Ureter (tissue), 1 donor: ENCODE results near the gene MIAT. TPM values are rescaled to one million over a fixed set of nuclear protein-coding genes. Genes with fewer than 3 reads are reported as not detected.
"Not testable (repeated sequence)": the region's sequence is repeated elsewhere in the genome, so short reads cannot be mapped to it uniquely, and the experiment has no call there.

ENCODE experiments used
- DNase-seq: peaks from one replicate; pipeline ENCODE4 v3.0.0-alpha.2; 2020; ENCODE audit warnings: low spot score
- total RNA-seq: library from RNA; stranded (reverse); gene quantifications from one replicate; pipeline ENCODE4 v1.2.4, GENCODE V29; 2023
- donor health status: DM: yes; HTN: yes; CAD: no.

MIAT gene
- total RNA-seq = 4.7 TPM

GRCh38 chr22:26656891-26657851, at the start of gene MIAT:
Gene MIAT (plus strand): TSS chr22:26657588.
- no peak for DNase-seq

DNA sequence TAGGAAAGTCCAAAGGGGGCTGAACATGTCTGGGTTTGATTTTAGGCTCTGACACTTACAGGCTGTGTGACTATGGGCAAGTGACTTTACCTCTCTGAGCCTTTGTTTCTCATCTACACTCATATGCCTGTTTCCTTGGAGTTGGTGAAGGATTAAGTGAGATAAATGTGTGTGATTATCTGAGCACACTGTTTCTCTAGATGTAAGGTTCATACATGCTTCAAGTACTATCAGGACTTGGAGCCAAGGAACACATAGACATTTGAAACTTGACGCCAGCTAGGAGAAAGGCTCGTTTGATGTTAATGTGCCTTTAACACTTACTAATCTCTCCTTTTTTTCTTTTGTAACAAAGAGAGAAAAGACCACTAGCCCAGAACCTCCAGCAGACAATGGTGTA, 49.3 kb upstream of the MIAT start:
- DNase-seq = no peak

DNA sequence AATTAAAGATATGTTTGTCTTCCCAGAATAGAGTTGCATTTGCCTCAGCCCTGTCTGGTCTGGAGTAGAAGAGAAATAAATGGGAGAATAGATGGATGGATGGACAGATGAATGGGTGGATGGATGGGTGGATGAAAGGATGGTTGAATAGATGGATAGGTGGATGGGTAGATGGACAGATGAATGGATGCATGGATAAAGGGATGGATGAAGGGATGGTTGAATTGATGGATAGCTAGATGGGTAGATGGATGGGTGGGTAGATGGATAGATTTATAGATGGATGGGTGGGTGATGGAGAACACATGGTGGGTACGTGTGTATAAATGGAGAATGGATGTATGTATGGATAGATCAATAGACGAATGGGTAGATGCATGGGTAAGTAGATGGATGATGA, 48.1 kb upstream of the MIAT start:
- no peak for DNase-seq

DNA sequence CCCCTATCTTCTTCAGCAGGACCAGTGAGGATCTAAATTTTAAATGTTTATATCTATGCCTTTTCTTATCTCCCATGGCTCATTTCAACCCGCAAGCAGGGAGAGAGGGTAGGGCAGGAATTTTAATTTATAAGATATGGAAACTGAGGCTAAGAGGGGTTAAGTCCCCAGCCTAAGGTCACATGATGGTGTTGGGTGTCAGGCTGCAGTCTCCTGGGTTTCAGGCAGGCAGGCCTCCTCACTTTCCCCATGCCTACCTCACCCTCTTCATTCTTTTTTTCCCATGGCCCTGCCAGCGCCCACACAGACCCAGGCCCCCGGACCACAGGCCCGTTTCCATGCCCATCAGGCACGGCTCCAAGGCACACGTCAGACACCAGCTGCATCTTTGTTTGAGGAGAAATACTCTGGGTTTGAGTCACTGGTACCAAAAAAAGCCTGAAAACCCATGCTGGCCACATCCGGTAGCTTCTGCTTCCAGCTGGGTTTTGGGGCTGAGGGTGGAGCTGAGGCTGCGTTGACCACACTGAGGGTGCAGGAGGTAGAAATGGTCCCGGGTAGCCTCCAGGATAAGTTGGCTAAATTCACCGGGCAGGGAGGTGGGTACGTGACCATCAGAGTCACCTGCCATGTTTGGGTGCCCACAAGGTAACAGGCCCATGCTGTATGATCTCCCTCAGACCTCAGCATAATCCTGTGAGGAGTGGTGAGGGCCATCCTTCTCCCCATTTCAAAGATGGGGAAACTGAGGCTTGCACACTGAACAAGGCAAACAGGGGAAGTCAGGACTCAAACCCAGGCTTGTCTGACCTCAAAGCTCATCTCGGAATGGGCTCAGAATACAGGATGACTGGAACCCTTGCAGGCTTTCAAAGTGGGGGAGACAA, 47.1 kb upstream of the MIAT start:
- no peak for DNase-seq

DNA sequence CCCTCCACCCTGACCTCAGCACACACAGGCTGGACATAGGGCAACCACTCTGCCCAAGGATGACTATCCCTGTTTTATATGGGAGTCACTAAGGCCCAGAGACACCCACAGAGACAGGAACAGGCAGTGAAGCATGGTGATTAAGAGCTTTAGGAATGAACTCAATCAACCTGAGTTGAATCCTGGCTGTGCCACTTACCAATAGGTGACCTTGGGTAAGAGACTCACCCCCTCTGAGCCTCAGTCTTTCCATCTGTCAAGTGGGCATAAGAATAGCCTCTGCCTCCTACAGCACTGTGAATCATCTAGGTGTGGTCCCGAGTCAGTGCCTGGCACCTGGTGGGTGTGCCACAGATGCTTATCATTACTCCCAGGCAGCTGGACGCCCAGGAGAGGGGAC, 46.4 kb upstream of the MIAT start:
- no peak for DNase-seq

- DNase-seq = no peak
Observed at GRCh38 chr22:26612652-26613051, 44.7 kb upstream of the MIAT start.

DNA sequence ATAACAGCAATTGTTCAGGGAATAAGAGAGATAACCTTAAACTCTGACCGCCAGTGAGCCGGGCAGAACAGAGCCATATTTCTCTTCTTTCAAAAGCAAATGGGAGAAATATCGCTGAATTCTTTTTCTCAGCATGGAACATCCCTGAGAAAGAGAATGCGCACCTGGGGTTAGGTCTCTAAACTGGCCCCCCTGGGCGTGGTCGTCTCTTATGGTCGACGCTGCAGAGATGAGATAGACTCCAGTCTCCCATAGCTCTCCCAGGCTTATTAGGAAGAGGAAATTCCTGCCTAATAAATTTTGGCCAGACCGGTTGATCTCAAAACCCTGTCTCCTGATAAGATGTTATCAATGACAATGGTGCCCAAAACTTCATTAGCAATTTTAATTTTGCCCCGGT, 43.6 kb upstream of the MIAT start:
- not testable (repeated sequence) for DNase-seq

DNA sequence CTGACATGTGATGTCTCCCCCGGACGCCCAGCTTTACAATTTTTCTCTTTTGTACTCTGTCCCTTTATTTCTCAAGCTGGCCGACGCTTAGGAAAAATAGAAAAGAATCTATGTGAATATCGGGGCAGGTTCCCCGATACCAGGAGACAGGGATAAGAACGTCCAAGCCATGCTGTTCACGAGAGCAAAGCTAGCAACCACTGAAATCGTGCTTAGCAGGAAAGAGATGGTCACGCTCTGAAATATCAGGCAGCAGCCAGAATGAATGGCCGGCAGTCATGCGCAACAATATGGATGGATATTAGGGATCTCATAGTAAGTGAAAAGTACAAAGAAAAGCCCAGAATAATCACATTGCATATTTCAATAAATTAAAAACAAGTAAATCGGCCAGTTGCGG, 43.1 kb upstream of the MIAT start:
- DNase-seq = no peak

DNA sequence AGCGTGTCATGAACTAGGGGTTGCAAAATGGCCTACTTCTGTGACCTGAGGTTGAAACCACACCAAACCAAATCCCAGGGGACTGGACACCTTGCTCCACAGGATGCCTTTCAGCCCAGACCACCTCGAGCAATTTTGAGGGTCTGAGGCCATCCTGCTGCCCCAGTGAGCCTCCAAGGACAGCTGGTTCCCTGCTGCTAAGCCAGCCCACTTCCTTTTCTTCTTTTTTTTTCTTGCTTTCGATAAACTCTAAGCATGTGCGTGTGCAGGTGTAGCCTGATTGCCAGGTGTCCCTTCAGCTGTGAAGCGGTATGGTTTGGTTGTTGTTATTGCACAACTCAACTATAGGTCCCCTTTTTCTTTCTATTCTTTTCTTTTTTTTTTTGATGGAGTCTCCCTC, 42.2 kb upstream of the MIAT start:
- DNase-seq = no peak

GRCh38 chr22:26615830-26616435, 41.5 kb upstream of the MIAT start:
- DNase-seq = no peak

DNA sequence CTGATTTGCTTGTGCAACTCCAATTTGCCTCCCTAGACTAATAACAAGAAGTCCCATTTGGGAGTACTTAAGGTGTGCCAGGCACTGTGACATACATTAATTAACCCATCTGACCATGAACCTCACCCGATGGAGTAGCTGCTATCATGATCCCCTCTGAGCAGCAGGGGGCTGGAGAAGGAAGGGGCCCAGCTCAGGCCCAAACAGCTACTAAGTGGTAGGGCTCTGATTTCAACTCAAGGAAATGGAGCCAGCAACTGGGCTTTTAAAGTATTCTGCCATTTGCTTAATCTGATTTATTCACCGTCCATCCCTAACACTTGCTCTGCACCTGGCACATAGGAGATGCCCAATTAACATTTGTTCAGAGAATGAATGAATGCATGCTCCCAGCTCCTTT, 40.7 kb upstream of the MIAT start:
- DNase-seq = no peak

DNA sequence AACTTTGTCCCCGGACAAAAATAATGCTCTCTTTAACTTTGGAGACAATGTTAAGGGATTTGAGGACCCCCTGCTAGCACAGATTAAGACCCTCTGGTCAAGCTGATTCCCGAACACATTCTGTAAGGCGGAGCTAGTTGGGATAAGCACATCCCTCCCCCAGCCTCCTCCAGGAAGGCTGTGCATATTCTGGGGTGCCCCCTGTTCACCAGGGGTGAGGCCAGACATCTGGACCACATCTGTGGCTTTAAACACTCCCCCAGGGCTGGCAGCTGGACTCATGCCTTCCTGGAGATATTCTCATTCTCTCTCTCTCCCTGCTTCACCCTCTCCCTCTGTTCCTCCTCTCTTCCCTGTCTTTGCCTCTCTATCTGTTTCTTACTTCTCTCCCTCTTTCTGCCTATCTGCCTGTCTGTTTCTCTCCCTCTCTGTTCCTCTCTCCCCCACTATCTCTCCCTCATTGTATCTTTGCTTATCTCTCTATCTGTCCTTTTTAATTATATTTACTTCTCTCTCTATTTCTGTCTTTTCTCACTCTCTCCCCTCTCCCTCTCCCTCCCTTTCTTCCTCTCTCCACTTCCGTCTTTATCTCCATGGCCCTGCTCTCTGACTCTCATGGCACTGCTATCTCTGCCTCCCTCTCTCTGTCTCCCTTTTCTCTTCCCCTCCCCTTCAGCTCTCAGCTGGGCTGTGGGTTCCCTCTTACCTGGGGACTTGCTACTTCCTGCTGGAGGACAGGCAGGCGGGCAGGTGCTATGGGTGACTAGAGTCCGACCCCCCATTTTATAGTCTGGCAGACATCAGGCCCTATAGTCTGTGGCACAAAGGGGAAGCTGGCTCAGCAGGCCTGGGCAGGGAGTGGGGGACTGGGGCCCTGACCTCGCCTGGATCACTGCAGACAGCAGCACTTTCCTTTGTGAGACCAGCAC, 39.9 kb upstream of the MIAT start, which contains the start of gene CRYBB1:
CRYBB1 (minus strand) TSS at position 757 of the 929 bp plus-strand sequence. CDS start 1,708 bp downstream, outside the sequence.
- DNase-seq = no peak

DNA sequence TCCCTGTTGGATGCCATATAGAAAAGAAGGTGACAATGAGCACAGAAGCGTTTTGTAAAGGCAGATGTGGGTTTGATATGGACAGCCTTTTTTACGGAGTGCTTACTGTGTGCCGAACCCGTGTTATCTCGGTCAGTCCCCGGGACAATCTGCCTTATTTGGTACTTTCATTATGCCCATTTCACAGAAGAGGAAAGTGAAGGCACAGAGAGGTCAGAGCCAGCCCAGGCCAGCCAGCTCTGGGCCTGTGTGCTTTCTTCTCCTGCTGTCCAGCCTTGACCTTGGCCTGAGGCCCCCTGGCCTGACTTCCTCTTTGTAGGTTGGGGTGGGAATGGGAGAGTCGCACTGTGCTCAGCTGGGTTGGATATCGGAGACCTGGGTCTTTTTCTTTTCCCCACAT, 38.9 kb upstream of the MIAT start:
- DNase-seq = no peak

- no peak for DNase-seq
Observed at GRCh38 chr22:26619510-26619909, 37.9 kb upstream of the MIAT start.

DNA sequence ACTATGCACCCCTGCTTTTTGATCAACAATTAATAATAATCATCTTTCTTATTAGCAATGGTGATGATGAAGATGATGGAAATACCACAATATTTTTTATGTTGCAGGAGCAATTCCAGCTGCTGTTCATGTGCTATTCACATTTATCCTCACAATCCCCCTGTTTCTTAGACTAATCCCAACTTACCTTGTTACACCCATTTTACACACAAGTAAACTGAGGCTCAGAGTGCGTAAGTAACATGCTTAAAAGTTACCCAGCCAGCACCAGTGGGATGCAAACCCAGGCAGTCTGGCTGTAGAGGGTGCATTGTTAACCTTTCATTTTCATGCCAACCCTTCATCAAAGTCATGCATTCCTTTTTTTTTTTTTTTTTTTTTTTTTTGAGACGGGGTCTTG, 37.2 kb upstream of the MIAT start:
- no peak for DNase-seq

GRCh38 chr22:26621663-26622062, 35.7 kb upstream of the MIAT start, which contains the start of gene CRYBA4:
Gene CRYBA4 (plus strand): TSS chr22:26621963. CDS start chr22:26622597, 634 bp downstream.
- no peak for DNase-seq

DNA sequence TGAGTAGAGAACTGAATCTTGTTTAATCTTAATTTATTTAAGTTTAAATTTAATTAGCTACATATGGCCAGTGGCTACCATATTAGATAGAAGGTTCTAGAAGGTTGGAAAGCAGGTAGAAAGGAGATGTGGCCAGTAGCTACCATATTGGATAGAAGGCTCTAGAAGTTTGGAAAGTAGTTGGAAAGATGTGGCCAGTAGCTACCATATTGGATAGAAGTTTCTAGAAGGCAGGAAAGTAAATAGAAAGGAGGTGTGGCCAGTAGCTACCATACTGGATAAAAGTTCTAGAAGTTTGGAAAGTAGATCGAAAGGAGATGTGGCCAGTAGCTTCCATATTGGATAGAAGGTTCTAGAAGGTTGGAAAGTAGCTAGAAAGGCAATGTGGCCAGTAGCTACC, 33.4 kb upstream of the MIAT start:
- no peak for DNase-seq

DNA sequence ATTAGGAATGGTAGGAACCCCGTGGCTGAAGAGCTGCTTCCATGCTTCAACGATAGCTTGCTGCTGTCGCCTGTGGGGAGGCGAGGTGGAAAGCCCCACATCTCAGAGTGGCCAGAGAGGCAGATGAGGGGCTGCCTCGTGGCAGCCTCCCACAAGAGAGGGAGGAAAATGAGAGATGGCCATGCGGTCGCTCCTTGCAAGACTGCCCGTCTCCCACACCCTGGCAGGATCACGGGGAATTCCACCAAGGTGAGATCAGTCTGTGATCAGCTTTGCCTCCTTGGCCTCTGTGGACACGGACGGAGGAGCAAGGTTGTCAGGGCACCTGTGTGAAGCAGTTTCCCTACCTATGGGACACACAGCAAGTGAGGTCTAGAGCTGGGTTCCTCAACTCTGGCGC, 32.6 kb upstream of the MIAT start:
- DNase-seq = no peak

GRCh38 chr22:26629988-26630761, 27.2 kb upstream of the MIAT start:
- no peak for DNase-seq

- DNase-seq = no peak
Observed at GRCh38 chr22:26631282-26631681, 26.1 kb upstream of the MIAT start.
